Immature natural killer cell (primary cell): ENCODE measurements around the gene R3HDM2. TPM values are rescaled to one million over a fixed set of nuclear protein-coding genes. Genes with fewer than 3 reads are reported as not detected.

Source experiments
- DNase-seq, 3 donors: peaks; one replicate each; pipeline ENCODE4 v3.0.0; 2022; ENCODE audit warnings: mixed read lengths in 1 of 3
- H3K27ac Mint-ChIP-seq, 6 donors: one replicate each; pipeline ENCODE4 v1.8.0; 2020; ENCODE audit warnings: mixed read lengths in 6 of 6, mild to moderate bottlenecking in 5 of 6, inconsistent platforms in 4 of 6, moderate library complexity in 3 of 6
- H3K27me3 Mint-ChIP-seq, 3 donors: one replicate each; pipeline ENCODE4 v1.8.0; 2020 to 2021; ENCODE audit warnings: low read depth in 3 of 3, mild to moderate bottlenecking in 3 of 3, mixed read lengths in 3 of 3, moderate library complexity in 3 of 3, inconsistent platforms in 1 of 3
- H3K36me3 Mint-ChIP-seq, 3 donors: one replicate each; pipeline ENCODE4 v1.8.0; 2020; ENCODE audit warnings: mixed read lengths in 3 of 3, inconsistent platforms in 2 of 3, mild to moderate bottlenecking in 2 of 3
- H3K4me1 Mint-ChIP-seq, 2 donors: one replicate each; pipeline ENCODE4 v1.8.0; 2020; ENCODE audit warnings: inconsistent platforms in 2 of 2, mild to moderate bottlenecking in 2 of 2, mixed read lengths in 2 of 2, moderate library complexity in 1 of 2
- H3K4me3 Mint-ChIP-seq, 5 donors: one replicate each; pipeline ENCODE4 v1.8.0; 2020; ENCODE audit warnings: mild to moderate bottlenecking in 5 of 5, mixed read lengths in 5 of 5, inconsistent platforms in 3 of 5, moderate library complexity in 3 of 5
- H3K9me3 Mint-ChIP-seq, 6 donors: one replicate each; pipeline ENCODE4 v1.8.0; 2020; ENCODE audit warnings: mild to moderate bottlenecking in 6 of 6, mixed read lengths in 6 of 6, inconsistent platforms in 4 of 6, moderate library complexity in 3 of 6
- polyA plus RNA-seq, 3 donors: library from polyadenylated mRNA; unstranded; fragments of 300-500 nt; fragmentation: Illumina TruSeq; gene quantifications; one replicate each; pipeline ENCODE4 v1.2.3, GENCODE V29; 2021

The R3HDM2 gene
- polyA plus RNA-seq, 3 donors from 2014 or later: 0.12 to 19.0 (median 3.3) TPM

- H3K4me3 Mint-ChIP-seq: peak overlapping the region in 2 of 5 donors; percentile 71 to 82
Measured at GRCh38 chr12:57218030-57218853, 212.6 kb downstream of the R3HDM2 start.

GRCh38 chr12:57216921-57217879 lies 213.6 kb downstream of the R3HDM2 start:
- Mint-ChIP-seq H3K4me3 (peak overlapping the region; percentile 71 to 82 (median 80)), H3K4me1 (peaks cover 45 to 46% of the 10 kb centered on the region in 2 donors), H3K27ac (peak overlapping the region in 5 of 6 donors; percentile 37 to 88 (median 70)), H3K9me3 (peaks cover 0 to 2% (median 0%) of the 10 kb centered on the region in 6 donors), H3K36me3 (no peaks in the 10 kb centered on the region), H3K27me3 (peaks cover 42 to 68% (median 59%) of the 10 kb centered on the region in 3 donors)
- DNase-seq: peak; percentile 61 to 70 (median 64)

More at GRCh38 chr12:57218030-57218853, 212.6 kb downstream of the R3HDM2 start:
- Mint-ChIP-seq H3K4me1 (peaks cover 54 to 57% of the 10 kb centered on the region in 2 donors), H3K9me3 (peaks cover 0 to 2% (median 0%) of the 10 kb centered on the region in 6 donors), H3K27me3 (peaks cover 48 to 69% (median 65%) of the 10 kb centered on the region in 3 donors), H3K36me3 (no peaks in the 10 kb centered on the region), H3K27ac (peak overlapping the region in 4 of 6 donors; percentile 15 to 88 (median 79))
- no peak for DNase-seq

GRCh38 chr12:57216014-57216911 lies 214.6 kb downstream of the R3HDM2 start, which contains the start of gene NXPH4:
Gene NXPH4 (plus strand): TSS chr12:57216794. CDS start chr12:57216970, 176 bp downstream.
- H3K4me3 Mint-ChIP-seq: peak within 1 kb of the TSS; percentile 71 to 83 (median 80)
- H3K27me3 Mint-ChIP-seq: peaks cover 39 to 62% (median 57%) of the 10 kb centered on the region in 3 donors
- peaks cover 0 to 2% (median 0%) of the 10 kb centered on the region in 6 donors for H3K9me3 Mint-ChIP-seq
- H3K36me3 Mint-ChIP-seq: no peaks in the 10 kb centered on the region
- DNase-seq: peak in 1 of 3 donors; percentile 39
- peaks cover 37 to 39% of the 10 kb centered on the region in 2 donors for H3K4me1 Mint-ChIP-seq
- peak within 1 kb of the TSS in 5 of 6 donors; percentile 71 to 88 (median 79) for H3K27ac Mint-ChIP-seq

- Mint-ChIP-seq H3K27me3 (peaks cover 32 to 57% (median 54%) of the 10 kb centered on the region in 3 donors), H3K27ac (peak overlapping the region in 5 of 6 donors; percentile 70 to 87 (median 73)), H3K4me3 (peak overlapping the region; percentile 50 to 83 (median 69)), H3K36me3 (no peaks in the 10 kb centered on the region), H3K9me3 (peaks cover 0 to 2% (median 0%) of the 10 kb centered on the region in 6 donors), H3K4me1 (peaks cover 36 to 37% of the 10 kb centered on the region in 2 donors)
- DNase-seq: peak; percentile 53 to 56 (median 55)
Measured at GRCh38 chr12:57215668-57216013, 215.2 kb downstream of the R3HDM2 start.

GRCh38 chr12:57215065-57215464 lies 215.8 kb downstream of the R3HDM2 start:
- H3K27me3 Mint-ChIP-seq: peaks cover 32 to 57% (median 52%) of the 10 kb centered on the region in 3 donors
- H3K36me3 Mint-ChIP-seq: no peaks in the 10 kb centered on the region
- H3K4me3 Mint-ChIP-seq: peak overlapping the region in 4 of 5 donors; percentile 28 to 83 (median 60)
- peaks cover 35 to 37% of the 10 kb centered on the region in 2 donors for H3K4me1 Mint-ChIP-seq
- H3K9me3 Mint-ChIP-seq: peaks cover 0 to 2% (median 0%) of the 10 kb centered on the region in 6 donors
- H3K27ac Mint-ChIP-seq: peak overlapping the region in 4 of 6 donors; percentile 61 to 87 (median 70)
- no peak for DNase-seq

- DNase-seq: peak; percentile 55 to 62 (median 62)
- Mint-ChIP-seq H3K4me1 (peaks cover 35 to 37% of the 10 kb centered on the region in 2 donors), H3K27me3 (peaks cover 29 to 54% (median 52%) of the 10 kb centered on the region in 3 donors), H3K4me3 (peak overlapping the region in 2 of 5 donors; percentile 47 to 51), H3K9me3 (peaks cover 0 to 2% (median 0%) of the 10 kb centered on the region in 6 donors), H3K27ac (peak overlapping the region in 3 of 6 donors; percentile 37 to 80 (median 53)), H3K36me3 (no peaks in the 10 kb centered on the region)
Measured at GRCh38 chr12:57214398-57214781, 216.5 kb downstream of the R3HDM2 start.

GRCh38 chr12:57213763-57214397 lies 217.0 kb downstream of the R3HDM2 start:
- DNase-seq: no peak
- peaks cover 35 to 37% of the 10 kb centered on the region in 2 donors for H3K4me1 Mint-ChIP-seq
- H3K4me3 Mint-ChIP-seq: peak overlapping the region in 1 of 5 donors; percentile 51
- no peaks in the 10 kb centered on the region for H3K36me3 Mint-ChIP-seq
- H3K27ac Mint-ChIP-seq: peak overlapping the region in 2 of 6 donors; percentile 37 to 71
- H3K27me3 Mint-ChIP-seq: peaks cover 27 to 50% (median 49%) of the 10 kb centered on the region in 3 donors
- H3K9me3 Mint-ChIP-seq: peaks cover 0 to 2% (median 0%) of the 10 kb centered on the region in 6 donors

DNA sequence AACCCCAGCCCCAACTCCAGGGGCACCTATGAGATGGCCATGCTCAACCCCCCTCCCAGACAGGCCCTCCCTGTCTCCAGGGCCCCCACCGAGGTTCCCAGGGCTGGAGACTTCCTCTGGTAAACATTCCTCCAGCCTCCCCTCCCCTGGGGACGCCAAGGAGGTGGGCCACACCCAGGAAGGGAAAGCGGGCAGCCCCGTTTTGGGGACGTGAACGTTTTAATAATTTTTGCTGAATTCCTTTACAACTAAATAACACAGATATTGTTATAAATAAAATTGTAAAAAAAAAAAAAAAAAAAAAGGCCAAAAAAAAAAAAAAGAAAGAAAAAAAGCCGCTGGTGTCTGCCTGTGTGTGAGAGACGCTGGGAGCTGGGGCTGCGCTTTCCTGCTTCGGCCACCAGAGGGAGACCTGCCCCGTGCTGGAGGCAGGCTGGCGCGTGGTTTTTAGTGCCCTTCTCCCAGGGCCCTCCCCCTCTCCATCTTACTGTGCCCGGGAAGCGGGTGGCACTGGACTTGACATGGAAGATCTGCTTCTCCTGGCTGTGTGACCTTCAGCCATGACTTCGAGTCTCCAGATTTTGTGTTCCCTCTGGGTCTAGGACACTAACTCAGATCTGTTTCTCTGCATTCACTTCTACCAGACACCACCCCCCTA lies 217.7 kb downstream of the R3HDM2 start:
- Mint-ChIP-seq H3K27ac (peak overlapping the region in 2 of 6 donors; percentile 50 to 71), H3K9me3 (peaks cover 0 to 2% (median 0%) of the 10 kb centered on the region in 6 donors), H3K36me3 (no peaks in the 10 kb centered on the region), H3K4me3 (peak overlapping the region in 1 of 5 donors; percentile 38), H3K27me3 (peaks cover 21 to 47% (median 44%) of the 10 kb centered on the region in 3 donors), H3K4me1 (peaks cover 35 to 37% of the 10 kb centered on the region in 2 donors)
- peak; percentile 81 to 83 (median 83) for DNase-seq

DNA sequence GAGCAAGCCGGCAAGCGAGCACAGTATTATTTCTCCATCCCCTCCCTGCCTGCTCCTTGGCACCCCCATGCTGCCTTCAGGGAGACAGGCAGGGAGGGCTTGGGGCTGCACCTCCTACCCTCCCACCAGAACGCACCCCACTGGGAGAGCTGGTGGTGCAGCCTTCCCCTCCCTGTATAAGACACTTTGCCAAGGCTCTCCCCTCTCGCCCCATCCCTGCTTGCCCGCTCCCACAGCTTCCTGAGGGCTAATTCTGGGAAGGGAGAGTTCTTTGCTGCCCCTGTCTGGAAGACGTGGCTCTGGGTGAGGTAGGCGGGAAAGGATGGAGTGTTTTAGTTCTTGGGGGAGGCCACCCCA lies 218.2 kb downstream of the R3HDM2 start:
- H3K27ac Mint-ChIP-seq: no peak overlapping the region
- peaks cover 21 to 42% (median 39%) of the 10 kb centered on the region in 3 donors for H3K27me3 Mint-ChIP-seq
- H3K9me3 Mint-ChIP-seq: peaks cover 0 to 2% (median 0%) of the 10 kb centered on the region in 6 donors
- peaks cover 32 to 37% of the 10 kb centered on the region in 2 donors for H3K4me1 Mint-ChIP-seq
- DNase-seq: no peak
- no peak overlapping the region for H3K4me3 Mint-ChIP-seq
- H3K36me3 Mint-ChIP-seq: no peaks in the 10 kb centered on the region

- peaks cover 0 to 2% (median 0%) of the 10 kb centered on the region in 6 donors for H3K9me3 Mint-ChIP-seq
- H3K4me1 Mint-ChIP-seq: peaks cover 25 to 30% of the 10 kb centered on the region in 2 donors
- peaks cover 16 to 35% (median 34%) of the 10 kb centered on the region in 3 donors for H3K27me3 Mint-ChIP-seq
- DNase-seq: no peak
- no peak overlapping the region for H3K4me3 Mint-ChIP-seq
- H3K36me3 Mint-ChIP-seq: no peaks in the 10 kb centered on the region
- no peak overlapping the region for H3K27ac Mint-ChIP-seq
Measured at GRCh38 chr12:57211791-57212700, 218.8 kb downstream of the R3HDM2 start.
